ENCODE data around the gene KRT27. TPM values are rescaled to one million over a fixed set of nuclear protein-coding genes. Genes with fewer than 3 reads are reported as not detected.
"Not testable (repeated sequence)": the region's sequence is repeated elsewhere in the genome, so short reads cannot be mapped to it uniquely, and the experiment has no call there.

KRT27 gene
- total RNA-seq, 1 donor from 2014 or later = not detected

GRCh38 chr17:40760105-40761016, 22.0 kb downstream of the KRT27 start:
- no peak for DNase-seq (ENCODE audit: low read depth in 2 of 2)

GRCh38 chr17:40755231-40755630, 27.1 kb downstream of the KRT27 start, which contains the start of gene KRT25:
Gene KRT25 (minus strand): TSS chr17:40755331. CDS start chr17:40755271, 60 bp downstream.
- no peak for DNase-seq (ENCODE audit: low read depth in 2 of 2)

GRCh38 chr17:40753804-40754203, 28.5 kb downstream of the KRT27 start:
- DNase-seq (ENCODE audit: low read depth in 2 of 2) = no peak

- no peak for DNase-seq (ENCODE audit: low read depth in 2 of 2)
These were observed 31.3 kb downstream of the KRT27 start for GRCh38 chr17:40751065-40751464.

- DNase-seq (ENCODE audit: low read depth in 2 of 2) = no peak
These were observed 32.0 kb downstream of the KRT27 start for GRCh38 chr17:40750391-40750790.

- DNase-seq (ENCODE audit: low read depth in 2 of 2) = not testable (repeated sequence)
These were observed 33.7 kb downstream of the KRT27 start for GRCh38 chr17:40748666-40749065.

- no peak for DNase-seq (ENCODE audit: low read depth in 2 of 2)
These were observed 43.8 kb downstream of the KRT27 start for GRCh38 chr17:40738553-40738952.

GRCh38 chr17:40735016-40735415, 47.3 kb downstream of the KRT27 start:
- DNase-seq (ENCODE audit: low read depth in 2 of 2) = no peak

- DNase-seq (ENCODE audit: low read depth in 2 of 2) = no peak
These were observed 48.3 kb downstream of the KRT27 start for GRCh38 chr17:40734018-40734417.

- no peak for DNase-seq (ENCODE audit: low read depth in 2 of 2)
These were observed 51.4 kb downstream of the KRT27 start for GRCh38 chr17:40730970-40731369.

GRCh38 chr17:40727447-40728231, 54.7 kb downstream of the KRT27 start:
- DNase-seq (ENCODE audit: low read depth in 2 of 2) = no peak

- peak in 1 of 2 donors; percentile 28 for DNase-seq (ENCODE audit: low read depth in 2 of 2)
These were observed 55.4 kb downstream of the KRT27 start for GRCh38 chr17:40726919-40727318.

Other genes with a start within 250 kb of the KRT27 start
- gene CCR7, start 217.1 kb downstream of the KRT27 start, total RNA-seq = under 0.01 TPM in 1 of 2 replicates, not detected in the other
- gene SMARCE1, start 134.7 kb downstream of the KRT27 start, total RNA-seq = 61.1 and 63.3 TPM in 2 replicates
- gene KRT222, start 117.4 kb downstream of the KRT27 start, total RNA-seq = 0.13 TPM in 2 replicates
- gene KRT24, start 78.8 kb downstream of the KRT27 start, total RNA-seq = not detected in 2 replicates
- not detected in 2 replicates for gene KRT25, start 27.2 kb downstream of the KRT27 start, total RNA-seq
- gene KRT26, start 10.3 kb downstream of the KRT27 start, total RNA-seq = not detected in 2 replicates
- gene KRT28, start 17.4 kb upstream of the KRT27 start, total RNA-seq = not detected in 2 replicates
- 1.9 and 2.3 TPM in 2 replicates for gene KRT10, start 40.1 kb upstream of the KRT27 start, total RNA-seq
- not detected in 2 replicates for gene KRT12, start 84.7 kb upstream of the KRT27 start, total RNA-seq
- not detected in 2 replicates for gene KRT20, start 102.7 kb upstream of the KRT27 start, total RNA-seq
- 2.1 TPM in 1 of 2 replicates, not detected in the other for gene KRT23, start 155.1 kb upstream of the KRT27 start, total RNA-seq
- gene KRT39, start 184.4 kb upstream of the KRT27 start, total RNA-seq = not detected in 2 replicates
- not detected in 2 replicates for gene KRT40, start 201.8 kb upstream of the KRT27 start, total RNA-seq
- gene KRTAP3-3, start 211.6 kb upstream of the KRT27 start, total RNA-seq = not detected in 2 replicates
- not detected in 2 replicates for gene KRTAP3-2, start 217.4 kb upstream of the KRT27 start, total RNA-seq
- not detected in 2 replicates for gene KRTAP3-1, start 226.6 kb upstream of the KRT27 start, total RNA-seq
- not detected in 2 replicates for gene KRTAP1-5, start 244.7 kb upstream of the KRT27 start, total RNA-seq
- gene KRTAP1-4, start 247.6 kb upstream of the KRT27 start, total RNA-seq = not detected in 2 replicates

Measured in dermis microvascular lymphatic vessel endothelial cell (primary cell).